CD14-positive monocyte (primary cell): ENCODE measurements around the gene MCF2L. TPM values are rescaled to one million over a fixed set of nuclear protein-coding genes. Genes with fewer than 3 reads are reported as not detected.

Experiments
- DNase-seq, 3 donors: peaks; one replicate each; pipeline ENCODE4 v3.0.0-alpha.2; 2011 to 2022
- H2AFZ ChIP-seq: 2 replicates; pipeline ENCODE4 v1.6.0; 2012; ENCODE audit warnings: mild to moderate bottlenecking, low read depth, low read length, inconsistent platforms; ENCODE audit not compliant: insufficient read depth, poor library complexity, severe bottlenecking
- H3K27ac ChIP-seq, 2 donors: 1 replicate in 1 of 2; 2 replicates in 1 of 2; pipeline ENCODE4 v1.5.1; 2012 to 2013; ENCODE audit warnings: low read length in 2 of 2, control low read depth in 1 of 2, inconsistent platforms in 1 of 2, low read depth in 1 of 2, mild to moderate bottlenecking in 1 of 2
- H3K27me3 ChIP-seq, 2 donors: one replicate each; pipeline versions ENCODE4 v1.6.0 to v1.6.1; 2011 to 2013; ENCODE audit warnings: low read length in 2 of 2; ENCODE audit not compliant: control insufficient read depth in 2 of 2, insufficient read depth in 2 of 2
- H3K36me3 ChIP-seq, 2 donors: replicated peaks in 1 of 2; 1 replicate in 1 of 2; 2 replicates in 1 of 2; pipeline versions ENCODE4 v1.5.1 to v1.6.1; 2012 to 2013; ENCODE audit warnings: low read length in 2 of 2, control low read depth in 1 of 2, inconsistent platforms in 1 of 2, mild to moderate bottlenecking in 1 of 2; ENCODE audit not compliant: insufficient read depth in 2 of 2, control insufficient read depth in 1 of 2
- H3K4me1 ChIP-seq, 2 donors: 1 replicate in 1 of 2; 2 replicates in 1 of 2; pipeline versions ENCODE4 v1.5.1 to v1.6.1; 2012 to 2013; ENCODE audit warnings: low read length in 2 of 2, control low read depth in 1 of 2, inconsistent platforms in 1 of 2, mild to moderate bottlenecking in 1 of 2, moderate library complexity in 1 of 2; ENCODE audit not compliant: insufficient read depth in 2 of 2, control insufficient read depth in 1 of 2
- H3K4me2 ChIP-seq: replicated peaks from 2 replicates; pipeline ENCODE3; 2012; ENCODE audit warnings: low read length, moderate library complexity, mild to moderate bottlenecking; ENCODE audit not compliant: poor library complexity, severe bottlenecking; ENCODE audit errors: extremely low read depth
- H3K4me3 ChIP-seq, 3 experiments: fragments of 200-600 bp in 1 of 3; sonication (generic) in 1 of 3; replicated peaks in 1 of 3; 1 replicate in 2 of 3; 2 replicates in 1 of 3; pipeline ENCODE4 v1.5.1; 2011 to 2013; ENCODE audit warnings: low read length in 3 of 3, mild to moderate bottlenecking in 3 of 3, control low read depth in 2 of 3, low read depth in 2 of 3, inconsistent platforms in 1 of 3, moderate library complexity in 1 of 3
- H3K79me2 ChIP-seq: 2 replicates; pipeline ENCODE4 v1.6.0; 2012; ENCODE audit warnings: mild to moderate bottlenecking, control low read depth, inconsistent platforms, low read length, moderate library complexity; ENCODE audit not compliant: insufficient read depth
- H3K9ac ChIP-seq: 2 replicates; pipeline ENCODE4 v1.6.0; 2017; ENCODE audit warnings: low read length, mild to moderate bottlenecking; ENCODE audit not compliant: insufficient read depth, poor library complexity, severe bottlenecking
- H3K9me3 ChIP-seq, 2 donors: replicated peaks in 1 of 2; 1 replicate in 1 of 2; 2 replicates in 1 of 2; pipeline versions ENCODE4 v1.5.1 to v1.6.1; 2012 to 2013; ENCODE audit warnings: low read length in 2 of 2, control low read depth in 1 of 2; ENCODE audit not compliant: control insufficient read depth in 1 of 2, insufficient read depth in 1 of 2
- H4K20me1 ChIP-seq: 2 replicates; pipeline ENCODE4 v1.6.0; 2012; ENCODE audit warnings: mild to moderate bottlenecking, low read length, control low read depth, moderate library complexity; ENCODE audit not compliant: insufficient read depth
- H3K27ac Mint-ChIP-seq, 7 donors: one replicate each; pipeline ENCODE4 v1.8.0; 2020; ENCODE audit warnings: mild to moderate bottlenecking in 7 of 7, mixed read lengths in 7 of 7, moderate library complexity in 6 of 7, inconsistent platforms in 2 of 7
- H3K27me3 Mint-ChIP-seq, 3 donors: one replicate each; pipeline ENCODE4 v1.8.0; 2021 to 2022; ENCODE audit warnings: low read depth in 3 of 3, mild to moderate bottlenecking in 3 of 3, mixed read lengths in 3 of 3, moderate library complexity in 3 of 3, inconsistent platforms in 1 of 3
- H3K36me3 Mint-ChIP-seq, 2 donors: one replicate each; pipeline ENCODE4 v1.8.0; 2020; ENCODE audit warnings: mixed read lengths in 2 of 2, inconsistent platforms in 1 of 2, mild to moderate bottlenecking in 1 of 2
- H3K4me1 Mint-ChIP-seq: one replicate; pipeline ENCODE4 v1.8.0; 2020; ENCODE audit warnings: mild to moderate bottlenecking, mixed read lengths
- H3K4me3 Mint-ChIP-seq, 2 donors: one replicate each; pipeline ENCODE4 v1.8.0; 2020; ENCODE audit warnings: mild to moderate bottlenecking in 2 of 2, mixed read lengths in 2 of 2, moderate library complexity in 1 of 2
- H3K9me3 Mint-ChIP-seq, 7 donors: one replicate each; pipeline ENCODE4 v1.8.0; 2020 to 2022; ENCODE audit warnings: mixed read lengths in 7 of 7, mild to moderate bottlenecking in 6 of 7, moderate library complexity in 6 of 7, inconsistent platforms in 2 of 7
- WGBS: methylation state at CpG from one replicate; pipeline ENCODE4 v1.1.5; 2013; ENCODE audit warnings: missing lambda C conversion rate; ENCODE audit not compliant: insufficient coverage; 5-methylcytosine and 5-hydroxymethylcytosine counted together
- intact Hi-C, 2 donors: fragments of 100-400 bp; cut with micrococcal nuclease; formaldehyde crosslinking; loops; one replicate each; pipeline versions ENCODE4 v1.15.0 to v1.15.1; 2023
- polyA plus RNA-seq, 3 donors: library from polyadenylated mRNA; depleted of rRNA in 1 of 3; unstranded in 2 of 3; stranded (reverse) in 1 of 3; fragments of 300-500 nt in 2 of 3; fragments of >200 nt in 1 of 3; fragmentation: Illumina TruSeq in 2 of 3; gene quantifications; 1 replicate in 2 of 3; 2 replicates in 1 of 3; pipeline ENCODE4 v1.2.3, GENCODE V29; 2012 to 2021
- TF ChIP-seq, protein P1 (sequence below): fragments of 200-600 bp; IDR thresholded peaks from one replicate; pipeline ENCODE4 v1.8.0; 2022; ENCODE audit warnings: antibody characterized with exemption, mild to moderate bottlenecking

Gene MCF2L
- polyA plus RNA-seq, 3 donors = not detected

DNA sequence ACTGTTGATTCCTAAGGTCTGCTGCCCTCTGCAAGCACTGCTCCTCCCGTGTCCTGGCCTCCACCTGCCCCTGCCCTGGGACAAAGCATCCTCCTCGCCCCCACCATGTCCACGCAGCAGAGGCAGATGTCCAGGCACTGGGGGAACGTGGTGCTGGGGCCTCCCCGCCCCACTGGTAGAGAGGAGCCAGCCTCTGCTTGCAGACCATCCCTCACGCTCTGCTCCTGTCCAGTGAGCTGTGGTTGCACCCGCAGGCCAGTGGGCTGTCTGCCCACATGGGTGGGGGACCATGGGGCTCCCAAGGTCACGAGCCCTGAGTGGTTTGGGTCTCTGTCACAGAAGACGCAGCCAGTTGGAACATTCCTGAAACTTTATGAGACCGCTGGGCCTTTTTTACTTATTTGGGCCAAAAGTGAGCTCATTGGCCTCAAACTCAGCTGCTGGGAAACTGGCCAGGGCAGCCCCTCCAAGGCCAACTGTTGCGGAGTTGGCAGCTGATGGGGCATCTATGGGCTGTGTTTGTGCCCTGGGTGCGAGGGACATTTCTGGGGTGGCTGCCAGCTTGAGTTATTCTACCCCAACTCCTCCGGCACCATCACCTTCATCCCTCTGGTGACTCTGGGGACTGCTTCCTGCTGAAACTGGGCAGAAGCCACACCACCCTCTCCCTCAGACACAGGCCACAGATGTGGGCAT is 71.7 kb downstream of the MCF2L start:
- peaks cover 0 to 3% (median 0%) of the 10 kb centered on the region in 7 donors for H3K9me3 Mint-ChIP-seq
- peaks cover 1% of the 10 kb centered on the region for H3K4me1 Mint-ChIP-seq
- Histone ChIP-seq H3K9me3 (no peaks in the 10 kb centered on the region), H3K4me3 (no peak overlapping the region), H4K20me1 (no peaks in the 10 kb centered on the region), H3K27me3 (no peaks in the 10 kb centered on the region), H3K9ac (no peak overlapping the region), H3K79me2 (no peaks in the 10 kb centered on the region), H2AFZ (no peak overlapping the region), H3K4me1 (no peaks in the 10 kb centered on the region), H3K36me3 (no peaks in the 10 kb centered on the region), H3K4me2 (no peak overlapping the region), H3K27ac (no peak overlapping the region)
- no peak for DNase-seq
- TF ChIP-seq, protein P1, sequence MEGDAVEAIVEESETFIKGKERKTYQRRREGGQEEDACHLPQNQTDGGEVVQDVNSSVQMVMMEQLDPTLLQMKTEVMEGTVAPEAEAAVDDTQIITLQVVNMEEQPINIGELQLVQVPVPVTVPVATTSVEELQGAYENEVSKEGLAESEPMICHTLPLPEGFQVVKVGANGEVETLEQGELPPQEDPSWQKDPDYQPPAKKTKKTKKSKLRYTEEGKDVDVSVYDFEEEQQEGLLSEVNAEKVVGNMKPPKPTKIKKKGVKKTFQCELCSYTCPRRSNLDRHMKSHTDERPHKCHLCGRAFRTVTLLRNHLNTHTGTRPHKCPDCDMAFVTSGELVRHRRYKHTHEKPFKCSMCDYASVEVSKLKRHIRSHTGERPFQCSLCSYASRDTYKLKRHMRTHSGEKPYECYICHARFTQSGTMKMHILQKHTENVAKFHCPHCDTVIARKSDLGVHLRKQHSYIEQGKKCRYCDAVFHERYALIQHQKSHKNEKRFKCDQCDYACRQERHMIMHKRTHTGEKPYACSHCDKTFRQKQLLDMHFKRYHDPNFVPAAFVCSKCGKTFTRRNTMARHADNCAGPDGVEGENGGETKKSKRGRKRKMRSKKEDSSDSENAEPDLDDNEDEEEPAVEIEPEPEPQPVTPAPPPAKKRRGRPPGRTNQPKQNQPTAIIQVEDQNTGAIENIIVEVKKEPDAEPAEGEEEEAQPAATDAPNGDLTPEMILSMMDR = no peak
- H3K36me3 Mint-ChIP-seq = no peaks in the 10 kb centered on the region
- no peak overlapping the region for H3K27ac Mint-ChIP-seq
- no peak overlapping the region for H3K4me3 Mint-ChIP-seq
- WGBS = 94% methylated on average over 11 of the region's 13 CpGs
- peaks cover 0 to 11% (median 4%) of the 10 kb centered on the region in 3 donors for H3K27me3 Mint-ChIP-seq
- intact Hi-C loops = no loop called here

DNA sequence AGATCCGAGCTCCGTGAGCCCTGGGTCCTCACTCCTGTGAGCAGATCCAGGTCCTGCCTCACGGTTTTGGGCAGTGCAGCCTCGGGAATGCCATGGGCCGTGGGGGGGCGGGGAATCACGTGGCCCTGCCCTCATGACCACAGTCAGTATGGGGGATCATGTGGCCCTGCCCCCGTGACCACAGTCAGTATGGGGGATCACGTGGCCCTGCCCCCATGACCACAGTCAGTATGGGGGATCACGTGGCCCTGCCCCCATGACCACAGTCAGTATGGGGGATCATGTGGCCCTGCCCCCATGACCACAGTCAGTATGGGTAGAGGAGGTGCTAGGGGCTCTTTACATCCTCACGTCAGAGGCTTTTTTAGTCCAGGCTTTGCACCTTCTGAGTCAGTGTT is 72.3 kb downstream of the MCF2L start:
- Histone ChIP-seq H3K4me1 (no peaks in the 10 kb centered on the region), H3K79me2 (no peaks in the 10 kb centered on the region), H3K4me2 (no peak overlapping the region), H4K20me1 (no peaks in the 10 kb centered on the region), H2AFZ (no peak overlapping the region), H3K36me3 (no peaks in the 10 kb centered on the region), H3K4me3 (no peak overlapping the region), H3K27me3 (no peaks in the 10 kb centered on the region), H3K9me3 (no peaks in the 10 kb centered on the region), H3K9ac (no peak overlapping the region), H3K27ac (no peak overlapping the region)
- intact Hi-C loops = no loop called here
- WGBS = 85% methylated on average over 10 of the region's 11 CpGs
- TF ChIP-seq, protein P1 = no peak
- no peak for DNase-seq
- no peaks in the 10 kb centered on the region for H3K4me1 Mint-ChIP-seq
- H3K4me3 Mint-ChIP-seq = no peak overlapping the region
- peaks cover 0 to 3% (median 0%) of the 10 kb centered on the region in 7 donors for H3K9me3 Mint-ChIP-seq
- H3K27ac Mint-ChIP-seq = no peak overlapping the region
- peaks cover 0 to 12% (median 4%) of the 10 kb centered on the region in 3 donors for H3K27me3 Mint-ChIP-seq
- no peaks in the 10 kb centered on the region for H3K36me3 Mint-ChIP-seq
